NK-92 (cell line): ENCODE data around the gene FYB2.

ENCODE experiments used
- DNase-seq: peaks from one replicate; lab custom pipeline; 2025; ENCODE audit not compliant: unreplicated experiment; lab: John Stamatoyannopoulos, UW

The FYB2 gene

GRCh38 chr1:56726706-56727105 is 92.5 kb downstream of the FYB2 start:
- no peak for DNase-seq

DNA sequence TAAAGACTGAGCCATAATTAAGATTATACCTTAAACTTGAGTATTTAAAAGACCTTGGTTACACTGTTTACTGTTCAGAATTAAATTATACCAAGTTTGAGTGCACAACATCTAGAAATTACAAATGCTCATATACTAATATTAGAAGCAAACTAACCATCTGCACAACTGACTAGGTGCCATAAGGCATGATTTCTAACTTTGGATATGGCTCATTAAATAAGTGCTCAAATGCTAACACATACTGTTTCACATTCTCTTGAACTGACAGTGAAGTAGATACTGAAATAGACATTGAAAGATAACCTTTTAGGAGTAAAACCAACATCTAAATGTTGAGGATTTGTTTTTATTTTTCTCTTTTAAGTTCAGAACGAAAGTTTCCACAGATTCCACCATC is 100.0 kb downstream of the FYB2 start:
- DNase-seq: no peak

- DNase-seq: no peak
Observed at GRCh38 chr1:56715156-56715555, 104.0 kb downstream of the FYB2 start.

- DNase-seq: no peak
Observed at GRCh38 chr1:56713112-56713511, 106.1 kb downstream of the FYB2 start.

GRCh38 chr1:56712150-56712549 is 107.1 kb downstream of the FYB2 start:
- no peak for DNase-seq

GRCh38 chr1:56710646-56711045 is 108.6 kb downstream of the FYB2 start:
- no peak for DNase-seq

DNA sequence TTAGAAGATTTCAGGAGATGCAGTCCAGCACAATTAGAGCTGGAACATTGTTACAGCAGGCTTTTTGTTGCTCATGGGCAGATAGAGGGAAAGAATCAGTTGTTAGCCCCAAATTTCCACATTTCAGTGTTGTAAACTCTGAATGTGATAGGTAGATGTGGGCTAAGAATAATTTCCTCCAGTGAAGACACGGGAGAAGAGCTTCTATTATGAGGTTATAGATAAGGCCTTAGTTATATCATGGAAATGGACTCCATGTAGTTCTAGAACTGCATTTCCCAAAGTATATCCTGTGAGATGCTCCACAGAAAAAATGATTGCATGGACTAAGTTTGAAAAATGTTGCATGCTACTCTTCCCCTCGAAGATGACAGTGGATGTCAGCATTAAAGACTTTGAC is 109.2 kb downstream of the FYB2 start:
- DNase-seq: no peak

- no peak for DNase-seq
Observed at GRCh38 chr1:56709269-56709880, 109.8 kb downstream of the FYB2 start.

DNA sequence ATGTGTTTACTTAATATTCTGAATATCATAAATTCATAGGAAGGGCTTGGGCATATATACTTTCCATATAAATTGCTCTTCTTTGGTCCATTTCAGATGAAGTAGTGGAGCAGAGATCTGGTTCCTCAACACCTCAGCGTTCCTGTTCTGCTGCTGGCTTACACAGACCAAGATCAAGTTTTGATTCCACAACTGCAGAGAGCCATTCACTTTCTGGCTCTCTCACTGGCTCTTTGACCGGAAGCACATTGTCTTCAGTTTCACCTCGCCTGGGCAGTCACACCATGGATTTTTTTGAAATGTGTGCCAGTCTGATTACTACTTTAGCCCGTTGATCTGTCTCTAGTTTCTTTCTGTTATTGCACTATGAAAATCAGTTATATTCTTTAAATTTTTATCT is 111.8 kb downstream of the FYB2 start:
- DNase-seq: no peak

DNA sequence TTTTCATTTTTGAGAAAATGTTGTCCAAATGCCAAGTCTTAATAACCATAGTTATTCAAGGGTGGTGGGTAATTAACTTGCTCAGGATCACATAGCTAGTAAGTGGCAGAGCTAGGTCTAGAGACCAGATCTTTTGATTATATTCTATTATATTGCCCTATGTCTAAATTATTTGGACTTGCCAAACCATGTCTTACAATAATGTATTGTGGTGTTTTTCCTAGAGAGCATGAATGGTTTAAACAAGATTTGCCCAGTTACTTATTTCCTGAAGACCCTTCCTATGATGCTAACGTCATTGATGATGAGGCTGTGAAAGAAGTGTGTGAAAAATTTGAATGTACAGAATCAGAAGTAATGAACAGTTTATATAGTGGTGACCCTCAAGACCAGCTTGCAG is 115.5 kb downstream of the FYB2 start:
- DNase-seq: no peak

GRCh38 chr1:56696663-56697062 is 122.5 kb downstream of the FYB2 start:
- no peak for DNase-seq

- DNase-seq: no peak
Observed at GRCh38 chr1:56688522-56689026, 130.6 kb downstream of the FYB2 start.

- no peak for DNase-seq
Observed at GRCh38 chr1:56686169-56686568, 133.0 kb downstream of the FYB2 start.

DNA sequence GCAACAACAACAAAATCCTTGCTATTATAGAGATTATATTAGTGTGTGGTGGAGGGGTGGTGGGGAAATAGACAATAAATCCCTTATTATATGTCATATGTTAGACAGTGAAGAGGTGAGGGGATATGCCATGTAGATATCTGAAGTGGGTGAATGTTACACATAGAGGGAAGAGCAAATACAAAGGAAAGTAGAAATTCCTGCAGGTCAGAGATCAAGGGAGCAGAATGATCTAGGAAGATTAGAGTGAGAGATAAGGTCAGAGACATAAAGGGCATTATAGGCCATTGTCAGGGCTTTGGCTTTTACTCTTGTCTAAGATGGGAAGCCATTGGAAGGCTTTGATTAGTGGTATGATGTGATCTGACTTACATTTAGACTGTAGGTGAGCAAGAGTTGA is 135.6 kb downstream of the FYB2 start:
- DNase-seq: no peak

- DNase-seq: no peak
Observed at GRCh38 chr1:56676571-56677035, 142.6 kb downstream of the FYB2 start.

GRCh38 chr1:56675763-56676162 is 143.4 kb downstream of the FYB2 start:
- no peak for DNase-seq

- no peak for DNase-seq
Observed at GRCh38 chr1:56672579-56672978, 146.6 kb downstream of the FYB2 start.

DNA sequence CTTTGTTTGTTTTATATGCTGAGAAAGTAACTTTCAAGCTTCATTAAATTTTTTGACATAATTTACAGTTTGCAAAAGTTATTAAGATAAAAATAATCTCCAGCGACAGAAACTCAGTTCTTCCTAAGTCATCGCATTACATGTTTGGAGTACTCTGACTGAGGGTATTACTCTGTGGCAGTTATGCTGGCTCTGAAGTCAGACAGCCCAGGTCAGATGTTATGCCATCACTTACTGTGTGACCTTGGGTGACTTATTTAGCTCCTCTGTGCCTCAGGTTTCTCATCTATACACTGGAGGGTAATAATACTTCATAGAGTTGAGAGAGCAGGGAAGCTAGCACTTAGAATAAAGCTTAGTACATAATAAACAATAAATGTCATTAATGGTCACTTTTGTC is 147.7 kb downstream of the FYB2 start:
- DNase-seq: no peak

DNA sequence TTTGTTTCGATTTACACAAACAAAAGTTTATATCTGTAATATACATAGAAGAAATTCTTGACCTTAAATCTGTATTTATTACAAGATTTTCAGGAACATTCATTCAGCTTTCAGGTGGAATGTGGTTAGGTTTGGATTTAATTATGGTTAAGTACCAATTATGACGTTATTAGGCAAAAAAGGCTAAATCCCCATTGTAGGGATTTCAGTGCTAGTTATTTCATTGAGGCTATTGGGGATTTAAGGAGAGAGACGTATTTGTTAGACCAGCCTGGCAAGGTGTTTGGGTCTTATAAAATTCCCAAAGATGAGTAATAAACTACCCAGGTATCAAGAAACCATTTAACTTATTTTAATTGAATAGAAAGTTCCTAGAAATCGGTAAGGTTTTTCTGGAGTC is 148.1 kb downstream of the FYB2 start:
- DNase-seq: no peak

DNA sequence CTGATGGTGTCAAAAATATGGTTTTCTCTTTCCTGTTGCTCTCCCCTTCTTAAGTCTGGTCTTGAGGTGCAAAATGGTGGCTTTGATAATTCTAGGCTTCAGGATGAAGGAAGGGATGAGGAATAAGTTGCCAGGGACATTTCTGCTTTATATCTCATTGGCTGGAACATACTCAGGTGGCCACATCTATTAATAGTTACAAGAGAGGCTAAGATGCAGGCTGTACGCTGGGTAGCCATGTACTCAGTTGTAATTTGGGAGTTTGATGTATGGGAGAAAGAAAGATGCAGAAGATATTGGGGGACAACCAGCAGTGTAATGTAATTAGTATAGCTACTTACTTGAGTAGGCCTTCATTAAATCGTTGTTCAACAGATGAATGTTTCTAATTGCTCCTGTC is 148.9 kb downstream of the FYB2 start:
- no peak for DNase-seq
